H9 (cell line): ENCODE measurements around the gene TGFBR1. TPM values are rescaled to one million over a fixed set of nuclear protein-coding genes. Genes with fewer than 3 reads are reported as not detected.
A peak's percentile ranks its signal among the peaks of the same experiment; 100 is the strongest.

Experiments used
- DNase-seq: peaks from one replicate; pipeline ENCODE4 v3.0.0-alpha.2; 2017
- H2AFZ ChIP-seq: one replicate; pipeline ENCODE4 v1.6.1; 2013; ENCODE audit warnings: mild to moderate bottlenecking, low read length, control low read depth, moderate library complexity
- H2AK5ac ChIP-seq: 2 replicates; pipeline ENCODE4 v1.6.1; 2013; ENCODE audit warnings: low read length, control low read depth, mixed read lengths; ENCODE audit not compliant: insufficient read length
- H2BK120ac ChIP-seq: one replicate; pipeline ENCODE4 v1.6.1; 2013; ENCODE audit warnings: low read depth, mild to moderate bottlenecking, low read length, control low read depth, inconsistent platforms; ENCODE audit not compliant: poor library complexity, severe bottlenecking
- H2BK12ac ChIP-seq: 2 replicates; pipeline ENCODE4 v1.6.1; 2013; ENCODE audit warnings: low read length, control low read depth, mixed read lengths, low read depth; ENCODE audit not compliant: insufficient read length
- H2BK15ac ChIP-seq: 2 replicates; pipeline ENCODE4 v1.6.1; 2013; ENCODE audit warnings: low read depth, low read length, control low read depth
- H2BK20ac ChIP-seq: one replicate; pipeline ENCODE4 v1.6.1; 2013; ENCODE audit warnings: low read depth, mild to moderate bottlenecking, low read length, control low read depth, inconsistent platforms; ENCODE audit not compliant: poor library complexity, severe bottlenecking
- H2BK5ac ChIP-seq: 2 replicates; pipeline ENCODE4 v1.6.1; 2013; ENCODE audit warnings: low read length, control low read depth, mixed read lengths; ENCODE audit not compliant: insufficient read length
- H3K14ac ChIP-seq: 2 replicates; pipeline ENCODE4 v1.6.1; 2013; ENCODE audit warnings: low read length, control low read depth; ENCODE audit not compliant: insufficient read depth
- H3K18ac ChIP-seq: 2 replicates; pipeline ENCODE4 v1.6.1; 2013; ENCODE audit warnings: low read depth, mild to moderate bottlenecking, mixed read lengths, low read length, control low read depth; ENCODE audit not compliant: insufficient read length
- H3K23ac ChIP-seq: 2 replicates; pipeline ENCODE4 v1.6.1; 2013; ENCODE audit warnings: low read length, control low read depth, mixed read lengths, low read depth; ENCODE audit not compliant: insufficient read length
- H3K23me2 ChIP-seq: 2 replicates; pipeline ENCODE4 v1.6.1; 2013; ENCODE audit warnings: low read depth, mild to moderate bottlenecking, mixed read lengths, low read length, control low read depth; ENCODE audit not compliant: insufficient read length, poor library complexity, severe bottlenecking
- H3K27ac ChIP-seq: 2 replicates; pipeline ENCODE4 v1.5.1; 2013; ENCODE audit warnings: low read length, control low read depth, mixed read lengths, low read depth; ENCODE audit not compliant: insufficient read length
- H3K27me3 ChIP-seq: 2 replicates; pipeline ENCODE4 v1.6.1; 2013; ENCODE audit warnings: low read length, control low read depth, inconsistent platforms; ENCODE audit not compliant: insufficient read depth
- H3K4ac ChIP-seq: 2 replicates; pipeline ENCODE4 v1.6.1; 2013; ENCODE audit warnings: low read depth, mild to moderate bottlenecking, control low read depth, inconsistent platforms, low read length, moderate library complexity
- H3K4me1 ChIP-seq: 2 replicates; pipeline ENCODE4 v1.6.1; 2013; ENCODE audit warnings: low read length, control low read depth, inconsistent platforms; ENCODE audit not compliant: insufficient read depth
- H3K4me2 ChIP-seq: 2 replicates; pipeline ENCODE4 v1.6.1; 2013; ENCODE audit warnings: low read length, control low read depth, mixed read lengths; ENCODE audit not compliant: insufficient read length, insufficient read depth
- H3K56ac ChIP-seq: 2 replicates; pipeline ENCODE4 v1.6.1; 2013; ENCODE audit warnings: low read depth, mild to moderate bottlenecking, mixed read lengths, low read length, control low read depth; ENCODE audit not compliant: insufficient read length
- H3K79me1 ChIP-seq: 2 replicates; pipeline ENCODE4 v1.6.1; 2013; ENCODE audit warnings: low read depth, mild to moderate bottlenecking, moderate library complexity, low read length, control low read depth, inconsistent platforms; ENCODE audit not compliant: insufficient read depth, poor library complexity, severe bottlenecking
- H3K79me2 ChIP-seq: 2 replicates; pipeline ENCODE4 v1.6.1; 2013; ENCODE audit warnings: low read length, control low read depth, inconsistent platforms; ENCODE audit not compliant: insufficient read depth
- H3K9ac ChIP-seq: 2 replicates; pipeline ENCODE4 v1.6.1; 2013; ENCODE audit warnings: low read length, control low read depth, mixed read lengths; ENCODE audit not compliant: insufficient read length; ENCODE audit errors: extremely low read depth
- H3K9me3 ChIP-seq: one replicate; pipeline ENCODE4 v1.6.1; 2013; ENCODE audit warnings: low read depth, low read length, inconsistent platforms; ENCODE audit not compliant: control insufficient read depth
- H3T11ph ChIP-seq: one replicate; pipeline ENCODE4 v1.6.1; 2013; ENCODE audit warnings: mild to moderate bottlenecking, low read length, control low read depth, inconsistent platforms
- H4K20me1 ChIP-seq: one replicate; pipeline ENCODE4 v1.6.1; 2013; ENCODE audit not compliant: control insufficient read depth, insufficient read length, insufficient read depth
- H4K5ac ChIP-seq: 2 replicates; pipeline ENCODE4 v1.6.1; 2013; ENCODE audit warnings: low read depth, mild to moderate bottlenecking, mixed read lengths, low read length, control low read depth; ENCODE audit not compliant: insufficient read length
- H4K8ac ChIP-seq: replicated peaks from 2 replicates; pipeline ENCODE4 v1.6.1; 2013; ENCODE audit warnings: low read length, control low read depth, mixed read lengths, low read depth; ENCODE audit not compliant: insufficient read length
- H4K91ac ChIP-seq: 2 replicates; pipeline ENCODE4 v1.6.1; 2013; ENCODE audit warnings: low read depth, mild to moderate bottlenecking, moderate library complexity, mixed read lengths, low read length, control low read depth; ENCODE audit not compliant: insufficient read length
- H3K27ac Mint-ChIP-seq, 3 experiments: 2 replicates in 2 of 3; 3 replicates in 1 of 3; pipeline ENCODE4 v1.8.0; 2020 to 2021; ENCODE audit warnings: mixed read lengths in 3 of 3, mild to moderate bottlenecking in 1 of 3, moderate library complexity in 1 of 3
- H3K27me3 Mint-ChIP-seq: 2 replicates; pipeline ENCODE4 v1.8.0; 2021; ENCODE audit warnings: low read depth, mild to moderate bottlenecking, moderate library complexity, mixed read lengths
- H3K36me3 Mint-ChIP-seq, 3 experiments: 2 replicates in 2 of 3; 3 replicates in 1 of 3; pipeline ENCODE4 v1.8.0; 2020 to 2021; ENCODE audit warnings: low read depth in 3 of 3, mixed read lengths in 3 of 3; ENCODE audit not compliant: insufficient read depth in 1 of 3
- H3K4me1 Mint-ChIP-seq, 2 experiments: 2 replicates each; pipeline ENCODE4 v1.8.0; 2020; ENCODE audit warnings: mixed read lengths in 2 of 2
- H3K4me3 Mint-ChIP-seq, 2 experiments: 2 replicates in 1 of 2; 3 replicates in 1 of 2; pipeline ENCODE4 v1.8.0; 2020 to 2021; ENCODE audit warnings: mild to moderate bottlenecking in 2 of 2, mixed read lengths in 2 of 2, moderate library complexity in 1 of 2
- H3K9me3 Mint-ChIP-seq, 2 experiments: 2 replicates in 1 of 2; 3 replicates in 1 of 2; pipeline ENCODE4 v1.8.0; 2020; ENCODE audit warnings: mild to moderate bottlenecking in 2 of 2, mixed read lengths in 2 of 2, moderate library complexity in 1 of 2
- WGBS: extraction: QIAGEN DNeasy Blood & Tissue Kit; methylation state at CpG from one replicate; pipeline ENCODE4 v1.1.7; 2013; ENCODE audit warnings: missing lambda C conversion rate, low lambda C conversion rate, mixed read lengths; ENCODE audit not compliant: insufficient read length; ENCODE audit errors: extremely low coverage; 5-methylcytosine and 5-hydroxymethylcytosine counted together
- total RNA-seq: library from RNA; stranded (reverse); gene quantifications from 2 replicates; pipeline ENCODE4 v1.2.1, GENCODE V29; 2021
- TF ChIP-seq, protein P1 (sequence below): fragments of 200-600 bp; sonication (generic); conservative IDR thresholded peaks from 3 replicates; pipeline ENCODE4 v1.8.0; 2021; ENCODE audit warnings: antibody characterized with exemption, mild to moderate bottlenecking

The TGFBR1 gene
- total RNA-seq, 1 experiment from 2014 or later = 59.3 TPM

- TF ChIP-seq, protein P1, sequence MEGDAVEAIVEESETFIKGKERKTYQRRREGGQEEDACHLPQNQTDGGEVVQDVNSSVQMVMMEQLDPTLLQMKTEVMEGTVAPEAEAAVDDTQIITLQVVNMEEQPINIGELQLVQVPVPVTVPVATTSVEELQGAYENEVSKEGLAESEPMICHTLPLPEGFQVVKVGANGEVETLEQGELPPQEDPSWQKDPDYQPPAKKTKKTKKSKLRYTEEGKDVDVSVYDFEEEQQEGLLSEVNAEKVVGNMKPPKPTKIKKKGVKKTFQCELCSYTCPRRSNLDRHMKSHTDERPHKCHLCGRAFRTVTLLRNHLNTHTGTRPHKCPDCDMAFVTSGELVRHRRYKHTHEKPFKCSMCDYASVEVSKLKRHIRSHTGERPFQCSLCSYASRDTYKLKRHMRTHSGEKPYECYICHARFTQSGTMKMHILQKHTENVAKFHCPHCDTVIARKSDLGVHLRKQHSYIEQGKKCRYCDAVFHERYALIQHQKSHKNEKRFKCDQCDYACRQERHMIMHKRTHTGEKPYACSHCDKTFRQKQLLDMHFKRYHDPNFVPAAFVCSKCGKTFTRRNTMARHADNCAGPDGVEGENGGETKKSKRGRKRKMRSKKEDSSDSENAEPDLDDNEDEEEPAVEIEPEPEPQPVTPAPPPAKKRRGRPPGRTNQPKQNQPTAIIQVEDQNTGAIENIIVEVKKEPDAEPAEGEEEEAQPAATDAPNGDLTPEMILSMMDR = no peak
- Mint-ChIP-seq H3K9me3 (no peaks in the 10 kb centered on the region), H3K27me3 (no peaks in the 10 kb centered on the region), H3K36me3 (peaks cover 0 to 6% (median 0%) of the 10 kb centered on the region in 3 experiments; a peak in 1 of 7 replicates), H3K27ac (peak overlapping the region in 1 of 3 experiments; percentile 1; a peak in 1 of 7 replicates), H3K4me3 (no peak overlapping the region), H3K4me1 (peaks cover 24 to 31% of the 10 kb centered on the region in 2 experiments)
- Histone ChIP-seq H3K23me2 (no peaks in the 10 kb centered on the region), H4K8ac (no peak overlapping the region), H3K9ac (no peak overlapping the region), H3K4me1 (peaks cover 3% of the 10 kb centered on the region; the same call in 1 of the 2 replicates), H3K4me2 (no peak overlapping the region), H3K23ac (no peak overlapping the region), H3K4ac (no peak overlapping the region), H3K27me3 (no peaks in the 10 kb centered on the region), H2AK5ac (no peak overlapping the region), H2BK120ac (no peak overlapping the region), H4K91ac (no peak overlapping the region), H3K14ac (no peak overlapping the region), H2BK20ac (no peak overlapping the region), H4K20me1 (no peaks in the 10 kb centered on the region), H3K79me2 (peaks cover 11% of the 10 kb centered on the region; the same call in 1 of the 2 replicates), H2AFZ (no peak overlapping the region), H3K79me1 (peaks cover 10% of the 10 kb centered on the region), H2BK5ac (no peak overlapping the region), H3K18ac (no peak overlapping the region), H3K27ac (no peak overlapping the region), H2BK12ac (no peak overlapping the region), H2BK15ac (no peak overlapping the region), H3K9me3 (no peaks in the 10 kb centered on the region), H3K56ac (no peak overlapping the region), H3T11ph (no peak overlapping the region), H4K5ac (no peak overlapping the region)
- no peak for DNase-seq
- WGBS = no CpG with 5 or more reads among the region's 7 CpGs
These were observed 14.0 kb downstream of the TGFBR1 start for GRCh38 chr9:99118782-99119466.
